ENCODE results near the gene UACA.
"Not testable (repeated sequence)": the region's sequence is repeated elsewhere in the genome, so short reads cannot be mapped to it uniquely, and the experiment has no call there.

Gene UACA

DNA sequence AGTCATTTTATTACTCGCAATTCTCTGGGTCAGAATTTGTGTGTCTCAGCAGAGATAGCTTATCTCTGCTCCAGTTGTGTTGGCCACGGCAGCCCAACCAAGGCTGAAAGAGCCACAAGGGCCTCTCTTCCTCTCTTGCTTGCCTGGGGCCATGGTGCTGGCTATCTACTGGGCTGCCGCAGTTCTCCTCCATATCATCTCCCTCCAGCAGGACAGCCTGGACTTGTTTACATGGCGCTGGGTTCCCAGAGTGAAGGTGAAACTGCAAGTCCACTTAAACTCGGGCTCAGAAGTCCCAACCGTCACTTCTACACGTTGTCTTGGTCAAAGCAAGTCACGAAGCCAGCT lies 134.8 kb downstream of the UACA start:
- no peaks in the 10 kb centered on the region for H3K36me3 Mint-ChIP-seq (ENCODE audit: low read depth)
- no peaks in the 10 kb centered on the region for H3K9me3 Mint-ChIP-seq
- H3K27me3 Mint-ChIP-seq (ENCODE audit: low read depth): peaks cover 22% of the 10 kb centered on the region
- H3K4me3 Mint-ChIP-seq: no peak overlapping the region
- no peak overlapping the region for H3K27ac Mint-ChIP-seq
- H3K4me1 Mint-ChIP-seq (ENCODE audit: low read depth): no peaks in the 10 kb centered on the region

DNA sequence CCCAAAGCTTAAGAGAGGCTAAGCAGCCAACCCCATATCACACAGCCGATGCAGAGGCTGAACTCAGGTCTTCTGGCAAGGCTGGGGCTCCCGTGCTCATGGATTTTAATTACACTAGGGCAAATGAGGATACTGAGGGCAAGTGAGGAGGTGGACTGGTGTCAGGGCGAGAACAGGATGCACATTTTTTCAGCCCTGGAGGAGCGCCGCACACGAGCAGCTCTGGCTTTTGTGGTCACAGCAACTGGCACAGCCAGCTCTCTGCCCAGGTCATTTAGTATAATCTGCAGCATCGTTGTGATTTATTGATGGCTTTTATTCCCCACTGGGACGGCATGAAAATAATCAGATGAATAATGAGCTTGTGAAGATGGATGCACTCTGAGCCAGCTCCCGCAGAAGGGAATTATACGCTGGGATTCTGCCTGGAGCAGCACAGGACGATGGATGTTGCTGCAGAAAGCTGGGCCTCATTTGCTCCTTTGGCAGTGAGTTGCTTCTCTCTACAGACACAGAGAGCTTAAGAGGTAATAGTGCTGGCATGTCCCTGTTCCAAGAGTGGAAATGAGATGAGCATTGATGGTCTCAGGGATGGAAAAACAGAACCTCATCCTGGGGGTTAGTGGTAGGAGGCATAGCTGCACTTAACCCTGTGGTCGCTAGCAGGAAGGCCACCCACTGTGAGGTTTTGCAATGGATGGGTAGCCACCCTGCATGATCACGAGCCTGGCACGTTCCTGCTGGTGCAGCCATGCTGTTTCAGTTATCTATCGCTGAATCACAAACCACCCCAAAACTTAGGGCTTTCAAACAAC lies 135.4 kb downstream of the UACA start:
- no peaks in the 10 kb centered on the region for H3K4me1 Mint-ChIP-seq (ENCODE audit: low read depth)
- no peaks in the 10 kb centered on the region for H3K36me3 Mint-ChIP-seq (ENCODE audit: low read depth)
- H3K27me3 Mint-ChIP-seq (ENCODE audit: low read depth): peaks cover 18% of the 10 kb centered on the region
- no peak overlapping the region for H3K27ac Mint-ChIP-seq
- no peak overlapping the region for H3K4me3 Mint-ChIP-seq
- no peaks in the 10 kb centered on the region for H3K9me3 Mint-ChIP-seq

DNA sequence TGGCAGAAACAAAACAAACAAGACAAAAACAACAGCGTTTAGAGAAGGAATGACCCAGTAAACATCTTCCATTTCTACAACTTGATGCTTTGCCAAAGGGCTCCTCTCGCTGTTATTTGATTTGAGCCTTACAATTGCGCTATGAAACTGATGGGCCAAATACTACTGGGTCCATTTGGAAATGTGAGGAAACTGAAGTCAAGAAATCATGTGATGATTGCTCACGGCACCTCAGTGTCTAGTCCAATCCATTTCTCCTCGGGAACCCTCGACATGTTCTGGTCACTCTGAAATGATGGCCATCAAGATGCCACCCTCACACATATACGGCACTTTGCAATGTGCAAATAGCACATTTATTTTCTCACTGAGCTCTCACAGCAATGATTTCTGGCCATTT lies 136.0 kb downstream of the UACA start:
- H3K36me3 Mint-ChIP-seq (ENCODE audit: low read depth): no peaks in the 10 kb centered on the region
- H3K27me3 Mint-ChIP-seq (ENCODE audit: low read depth): peaks cover 19% of the 10 kb centered on the region
- no peak overlapping the region for H3K27ac Mint-ChIP-seq
- H3K4me3 Mint-ChIP-seq: no peak overlapping the region
- peaks cover 3% of the 10 kb centered on the region for H3K9me3 Mint-ChIP-seq
- H3K4me1 Mint-ChIP-seq (ENCODE audit: low read depth): no peaks in the 10 kb centered on the region

DNA sequence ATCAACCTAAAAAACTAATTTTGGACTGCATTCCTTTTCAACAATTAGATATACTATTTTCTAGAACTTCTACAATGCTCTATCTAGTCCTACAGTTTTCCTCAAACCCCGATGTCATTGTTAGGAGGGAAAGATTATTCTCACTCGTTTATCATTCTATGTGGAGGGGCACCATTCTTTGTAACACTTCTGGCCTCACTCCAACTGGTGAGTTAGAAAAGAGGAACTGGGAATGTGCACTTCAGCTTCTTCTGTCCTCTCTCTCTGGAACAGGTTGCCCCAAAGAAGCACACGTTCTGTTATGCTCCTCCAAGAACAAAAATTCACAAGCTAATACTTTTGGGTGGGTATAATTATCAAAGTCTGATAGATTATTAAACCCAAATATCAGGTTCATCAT lies 137.9 kb downstream of the UACA start:
- Mint-ChIP-seq H3K4me3 (no peak overlapping the region), H3K27me3 (ENCODE audit: low read depth) (peaks cover 29% of the 10 kb centered on the region), H3K9me3 (peaks cover 14% of the 10 kb centered on the region), H3K36me3 (ENCODE audit: low read depth) (no peaks in the 10 kb centered on the region), H3K4me1 (ENCODE audit: low read depth) (no peaks in the 10 kb centered on the region), H3K27ac (no peak overlapping the region)

DNA sequence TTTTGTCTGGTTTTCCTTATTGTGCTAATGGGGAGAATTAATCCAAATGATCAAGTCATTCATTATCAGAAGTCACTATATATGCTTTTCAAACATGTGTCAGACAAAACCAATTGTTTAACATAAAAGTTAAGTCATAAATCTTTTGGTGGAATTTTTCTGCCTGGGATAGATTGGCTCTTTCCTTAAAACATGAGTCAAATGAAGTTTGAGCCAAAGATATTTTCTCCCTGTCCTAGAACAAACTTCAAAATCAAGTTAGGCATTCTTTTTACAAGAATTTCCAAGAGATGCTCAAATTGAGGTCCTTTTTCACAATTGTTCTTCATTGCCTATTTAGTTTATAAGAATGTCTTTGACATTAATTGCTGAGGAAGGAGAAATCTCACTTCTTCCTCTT lies 138.3 kb downstream of the UACA start:
- H3K27me3 Mint-ChIP-seq (ENCODE audit: low read depth): peaks cover 29% of the 10 kb centered on the region

DNA sequence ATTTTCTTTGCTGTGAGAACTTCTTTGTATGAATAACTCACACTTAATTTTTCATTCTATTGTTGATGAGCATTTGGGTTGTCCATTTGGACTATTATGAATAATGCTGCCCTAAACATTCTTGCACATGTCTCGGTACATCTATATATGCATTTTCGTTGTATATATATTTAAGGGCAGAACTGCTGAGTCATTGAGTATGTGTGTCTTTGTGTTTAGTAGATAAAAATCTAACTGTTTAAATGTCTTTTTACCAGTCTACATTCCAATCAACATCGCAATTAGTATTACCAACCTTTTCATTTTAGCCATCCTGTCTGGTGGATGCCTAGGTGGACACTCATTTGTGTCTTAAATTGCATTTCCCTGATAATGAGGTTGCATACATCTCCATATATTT lies 144.4 kb downstream of the UACA start:
- H3K36me3 Mint-ChIP-seq (ENCODE audit: low read depth): no peaks in the 10 kb centered on the region
- no peak overlapping the region for H3K4me3 Mint-ChIP-seq
- peaks cover 23% of the 10 kb centered on the region for H3K27me3 Mint-ChIP-seq (ENCODE audit: low read depth)
- no peaks in the 10 kb centered on the region for H3K4me1 Mint-ChIP-seq (ENCODE audit: low read depth)
- no peak overlapping the region for H3K27ac Mint-ChIP-seq
- H3K9me3 Mint-ChIP-seq: peaks cover 14% of the 10 kb centered on the region

More for the DNA sequence above, 138.3 kb downstream of the UACA start:
- H3K4me1 Mint-ChIP-seq (ENCODE audit: low read depth): no peaks in the 10 kb centered on the region
- H3K9me3 Mint-ChIP-seq: peaks cover 14% of the 10 kb centered on the region
- H3K27ac Mint-ChIP-seq: no peak overlapping the region
- H3K4me3 Mint-ChIP-seq: no peak overlapping the region
- no peaks in the 10 kb centered on the region for H3K36me3 Mint-ChIP-seq (ENCODE audit: low read depth)

DNA sequence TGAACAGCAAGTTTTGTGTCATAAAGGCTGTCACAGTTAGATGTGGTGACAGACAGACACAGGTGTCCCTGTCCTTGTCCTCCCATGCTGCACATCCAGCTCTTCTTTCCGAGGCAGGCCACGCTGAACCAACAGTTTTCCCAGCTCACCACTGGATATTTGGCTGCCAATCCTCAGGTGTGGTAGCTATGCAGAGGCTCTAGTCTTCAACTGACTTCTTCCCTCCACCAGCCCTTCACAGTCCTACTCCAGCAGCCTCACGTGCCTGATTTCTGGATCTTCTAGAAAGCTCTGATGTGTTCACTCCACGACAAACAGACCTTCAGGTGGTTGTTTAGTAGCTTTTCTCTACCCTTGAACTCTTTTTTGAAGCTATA lies 145.5 kb downstream of the UACA start:
- Mint-ChIP-seq H3K4me1 (ENCODE audit: low read depth) (no peaks in the 10 kb centered on the region), H3K36me3 (ENCODE audit: low read depth) (no peaks in the 10 kb centered on the region), H3K27me3 (ENCODE audit: low read depth) (peaks cover 23% of the 10 kb centered on the region)

DNA sequence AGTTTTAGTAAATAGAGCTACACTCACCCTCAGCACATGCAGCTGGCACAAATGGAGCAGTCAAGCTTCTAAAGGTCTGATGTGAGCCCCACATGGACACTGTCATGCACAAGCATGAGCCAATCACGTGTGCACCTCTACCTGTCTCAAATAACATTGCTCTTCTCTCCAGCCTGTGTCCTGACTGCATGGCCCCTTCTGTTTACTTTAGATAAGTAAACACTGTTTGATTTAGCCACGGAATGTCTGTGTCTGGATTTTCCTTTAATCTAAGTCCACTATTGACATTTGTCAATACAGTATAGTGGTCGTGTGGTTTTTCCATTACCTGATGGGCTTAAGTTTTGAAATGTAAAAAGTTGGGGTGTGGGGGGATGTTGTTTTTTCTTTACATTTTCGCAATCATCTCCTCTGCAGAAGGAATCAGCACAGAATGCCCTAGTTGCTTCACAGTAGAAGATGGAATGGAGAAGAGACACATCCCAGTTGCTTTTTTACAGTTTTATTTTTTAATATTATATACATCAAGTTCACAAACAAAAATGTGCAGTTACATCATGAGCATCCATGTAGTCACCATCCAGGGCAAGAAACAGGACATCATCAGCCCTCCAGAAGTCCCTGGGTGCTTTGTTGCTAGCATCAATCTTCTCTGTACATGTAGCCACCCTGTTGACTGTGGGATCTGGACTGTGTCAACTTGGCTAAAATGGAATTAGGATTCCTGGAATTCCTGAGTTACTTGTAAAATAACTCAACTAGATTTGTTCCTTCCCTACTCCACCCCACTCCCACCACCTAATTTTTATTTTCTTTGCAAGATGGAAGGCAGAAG lies 146.1 kb downstream of the UACA start:
- peaks cover 19% of the 10 kb centered on the region for H3K27me3 Mint-ChIP-seq (ENCODE audit: low read depth)
- peaks cover 11% of the 10 kb centered on the region for H3K9me3 Mint-ChIP-seq
- no peak overlapping the region for H3K4me3 Mint-ChIP-seq

More for the DNA sequence above, 145.5 kb downstream of the UACA start:
- no peak overlapping the region for H3K27ac Mint-ChIP-seq
- H3K4me3 Mint-ChIP-seq: no peak overlapping the region
- H3K9me3 Mint-ChIP-seq: peaks cover 14% of the 10 kb centered on the region

DNA sequence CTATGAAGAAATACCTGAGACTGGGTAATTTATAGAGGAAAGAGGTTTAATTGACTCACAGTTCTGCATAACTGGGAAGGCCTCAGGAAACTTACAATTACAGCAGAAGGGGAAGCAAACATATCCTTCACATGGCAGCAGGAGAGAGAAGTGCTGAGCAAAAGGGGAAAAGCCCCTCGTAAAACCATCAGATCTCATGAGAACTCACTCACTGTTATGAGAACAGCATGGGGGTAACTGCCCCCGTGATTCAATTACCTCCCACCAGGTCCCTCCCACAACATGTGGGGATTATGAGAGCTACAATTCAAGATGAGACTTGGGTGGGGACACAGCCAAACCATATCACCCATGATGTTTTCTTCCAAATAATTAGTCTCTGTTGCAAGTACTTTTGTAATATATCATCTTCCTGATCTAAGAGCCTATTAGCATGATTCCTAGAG lies 147.0 kb downstream of the UACA start:
- H3K4me1 Mint-ChIP-seq (ENCODE audit: low read depth); H3K27ac Mint-ChIP-seq; H3K9me3 Mint-ChIP-seq; H3K36me3 Mint-ChIP-seq (ENCODE audit: low read depth); H3K4me3 Mint-ChIP-seq: not testable (repeated sequence)
- H3K27me3 Mint-ChIP-seq (ENCODE audit: low read depth): peaks cover 17% of the 10 kb centered on the region

More for the DNA sequence above, 146.1 kb downstream of the UACA start:
- Mint-ChIP-seq H3K36me3 (ENCODE audit: low read depth) (no peaks in the 10 kb centered on the region), H3K27ac (no peak overlapping the region), H3K4me1 (ENCODE audit: low read depth) (no peaks in the 10 kb centered on the region)

DNA sequence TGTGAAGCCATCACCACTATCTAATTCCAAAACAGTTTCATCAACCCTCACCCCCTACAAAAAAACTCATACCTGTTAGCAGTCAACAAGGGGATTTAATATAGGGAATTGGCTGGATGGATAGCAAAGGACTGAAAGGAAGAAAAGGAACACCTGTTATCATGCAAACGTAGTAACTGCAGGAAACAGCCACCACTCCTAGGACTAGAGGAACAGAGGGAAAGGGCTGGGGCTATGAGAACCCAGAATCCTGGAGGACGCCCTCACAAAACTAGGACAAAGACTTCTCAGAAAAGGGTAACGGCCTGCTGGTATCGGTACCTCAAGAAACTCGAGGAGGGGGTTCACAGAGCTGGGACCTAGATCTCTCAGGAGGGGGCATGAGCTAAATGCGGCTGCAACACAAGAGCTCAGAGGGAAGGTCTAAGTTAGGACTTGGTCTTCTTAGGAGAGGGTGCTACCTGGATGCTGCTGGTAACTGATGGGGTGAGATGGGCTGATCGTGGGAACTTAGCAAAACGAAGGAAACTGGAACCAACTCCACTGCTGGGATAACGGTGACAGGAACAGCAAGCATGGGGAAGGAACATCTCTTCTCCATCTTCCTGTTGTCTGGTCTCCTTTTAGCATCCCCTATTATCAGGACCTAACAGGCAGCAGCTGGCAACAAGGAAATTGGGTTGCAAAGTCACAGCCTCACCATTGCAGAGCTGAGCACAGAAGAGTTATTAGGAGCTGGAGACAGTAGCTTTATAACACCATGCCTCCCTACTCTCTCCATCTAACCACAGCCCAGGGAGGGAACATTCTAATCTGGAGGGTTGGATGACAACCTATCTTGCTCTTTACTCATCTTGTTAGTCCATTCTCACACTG lies 147.7 kb downstream of the UACA start:
- H3K9me3 Mint-ChIP-seq: peaks cover 2% of the 10 kb centered on the region
- H3K27me3 Mint-ChIP-seq (ENCODE audit: low read depth): peaks cover 14% of the 10 kb centered on the region

DNA sequence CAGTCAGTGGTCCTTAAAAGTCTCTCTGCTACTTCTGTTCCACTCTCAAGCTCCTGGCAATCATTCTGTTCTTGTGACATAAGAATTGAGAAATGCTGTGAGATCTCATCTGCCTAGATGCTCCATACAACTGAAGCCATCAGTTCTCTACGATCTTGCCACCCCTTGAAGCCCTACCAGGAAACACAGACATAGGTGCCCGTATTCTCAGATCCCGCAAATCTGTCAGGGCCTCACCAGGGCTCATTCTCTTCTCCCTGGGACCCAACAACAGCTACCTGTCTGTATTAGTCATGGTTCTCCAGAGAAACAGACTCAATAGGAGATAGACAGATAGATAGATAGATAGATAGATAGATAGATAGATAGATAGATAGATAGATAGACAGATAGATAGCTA lies 149.1 kb downstream of the UACA start:
- Mint-ChIP-seq H3K9me3 (no peaks in the 10 kb centered on the region), H3K27ac (no peak overlapping the region), H3K36me3 (ENCODE audit: low read depth) (no peaks in the 10 kb centered on the region)

More for the DNA sequence above, 147.7 kb downstream of the UACA start:
- Mint-ChIP-seq H3K4me3 (no peak overlapping the region), H3K27ac (no peak overlapping the region), H3K4me1 (ENCODE audit: low read depth) (no peaks in the 10 kb centered on the region), H3K36me3 (ENCODE audit: low read depth) (no peaks in the 10 kb centered on the region)

DNA sequence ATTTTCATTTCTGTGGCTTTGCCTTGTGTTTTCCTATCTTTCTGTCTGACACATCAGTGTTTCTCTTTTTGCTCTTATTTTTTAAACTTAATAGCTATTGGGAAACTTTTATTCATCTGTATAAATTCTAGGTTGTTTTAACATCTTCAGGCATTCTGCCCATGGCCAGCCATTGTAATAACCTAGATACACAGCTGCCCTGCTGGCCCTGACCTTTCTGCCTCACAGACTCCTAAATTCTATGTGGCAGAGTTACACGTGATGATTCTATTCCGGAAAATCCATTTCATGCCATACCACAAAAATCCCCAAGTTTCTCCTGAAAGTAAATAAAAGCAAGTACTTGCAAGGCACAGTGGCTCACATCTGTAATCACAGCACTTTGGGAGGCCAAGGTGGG lies 150.1 kb downstream of the UACA start:
- no peaks in the 10 kb centered on the region for H3K36me3 Mint-ChIP-seq (ENCODE audit: low read depth)
- peaks cover 14% of the 10 kb centered on the region for H3K27me3 Mint-ChIP-seq (ENCODE audit: low read depth)

More for the DNA sequence above, 149.1 kb downstream of the UACA start:
- Mint-ChIP-seq H3K4me1 (ENCODE audit: low read depth) (no peaks in the 10 kb centered on the region), H3K4me3 (no peak overlapping the region), H3K27me3 (ENCODE audit: low read depth) (peaks cover 14% of the 10 kb centered on the region)

DNA sequence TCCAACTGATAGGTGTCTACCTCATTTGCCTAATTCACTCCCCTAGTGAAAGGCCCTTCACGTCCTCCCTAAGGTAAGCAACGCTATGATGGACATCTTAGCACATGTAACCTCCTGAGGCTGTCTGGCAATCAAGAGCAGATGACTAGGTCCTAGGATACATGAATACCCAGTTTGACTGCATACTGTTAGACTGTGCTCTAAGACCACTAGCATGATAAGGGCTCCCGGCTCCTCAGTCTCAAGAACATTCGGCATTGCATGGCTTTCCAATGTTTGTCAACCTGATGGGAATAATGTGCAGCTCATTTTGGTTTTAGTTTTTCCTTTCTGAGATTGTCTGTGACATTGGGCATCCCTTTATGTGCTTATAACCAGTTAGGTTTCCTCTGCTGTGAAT lies 152.1 kb downstream of the UACA start:
- Mint-ChIP-seq H3K27ac (no peak overlapping the region), H3K27me3 (ENCODE audit: low read depth) (peaks cover 16% of the 10 kb centered on the region)

More for the DNA sequence above, 150.1 kb downstream of the UACA start:
- H3K4me1 Mint-ChIP-seq (ENCODE audit: low read depth): no peaks in the 10 kb centered on the region
- H3K9me3 Mint-ChIP-seq: no peaks in the 10 kb centered on the region
- H3K27ac Mint-ChIP-seq: no peak overlapping the region
- no peak overlapping the region for H3K4me3 Mint-ChIP-seq

DNA sequence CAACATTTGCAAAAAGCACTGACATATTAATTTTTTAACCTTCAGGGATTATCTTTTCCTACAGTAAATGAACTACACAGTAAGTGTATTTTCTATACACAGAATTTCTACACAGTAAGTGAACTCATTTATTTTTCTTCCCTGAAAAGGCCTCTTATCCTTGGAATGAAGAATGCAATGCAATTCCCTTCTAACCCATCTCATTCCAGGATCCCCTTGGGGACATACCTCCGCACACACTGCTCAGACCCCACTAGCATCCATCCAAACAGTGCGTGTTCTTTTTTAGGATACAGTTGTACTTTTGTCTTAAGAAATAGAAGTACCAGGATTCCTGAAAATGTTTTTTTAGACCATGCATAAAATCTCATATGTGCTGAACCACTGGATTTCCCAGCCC lies 152.8 kb downstream of the UACA start:
- peaks cover 16% of the 10 kb centered on the region for H3K27me3 Mint-ChIP-seq (ENCODE audit: low read depth)
- H3K36me3 Mint-ChIP-seq (ENCODE audit: low read depth): no peaks in the 10 kb centered on the region
- no peaks in the 10 kb centered on the region for H3K9me3 Mint-ChIP-seq
- no peaks in the 10 kb centered on the region for H3K4me1 Mint-ChIP-seq (ENCODE audit: low read depth)
- H3K4me3 Mint-ChIP-seq: no peak overlapping the region
- H3K27ac Mint-ChIP-seq: no peak overlapping the region

More for the DNA sequence above, 152.1 kb downstream of the UACA start:
- Mint-ChIP-seq H3K9me3 (no peaks in the 10 kb centered on the region), H3K4me1 (ENCODE audit: low read depth) (no peaks in the 10 kb centered on the region), H3K36me3 (ENCODE audit: low read depth) (no peaks in the 10 kb centered on the region), H3K4me3 (no peak overlapping the region)

Measured in T-helper 1 cell treated with Interleukin-12 subunit alpha and Interleukin-12 subunit beta and Interleukin-4 antibody, amounts not matched to agents 30 μg/mL and 1 μg/mL, for 36 hours (primary cell).